Common myeloid progenitor, CD34-positive (primary cell): ENCODE results near the gene PRXL2C.
"Not testable (repeated sequence)": the region's sequence is repeated elsewhere in the genome, so short reads cannot be mapped to it uniquely, and the experiment has no call there.

ENCODE experiments used
- CTCF ChIA-PET: fragments of 350-600 bp; sonication (Branson Sonifier 250); formaldehyde crosslinking; loops from one replicate; lab custom pipeline; 2021; ENCODE audit warnings: antibody characterized with exemption; lab: Charles Lee
- POLR2A ChIA-PET: fragments of 350-600 bp; sonication (Branson Sonifier 250); formaldehyde crosslinking; loops from one replicate; lab custom pipeline; 2021; ENCODE audit warnings: antibody characterized with exemption; lab: Charles Lee
- DNase-seq, 3 donors: peaks; one replicate each; pipeline versions ENCODE4 v3.0.0 to v3.0.0-alpha.2; 2013
- H3K27ac ChIP-seq, 2 experiments: 1 replicate in 1 of 2; 2 replicates in 1 of 2; pipeline ENCODE4 v1.7.0; 2013; ENCODE audit warnings: inconsistent platforms in 2 of 2, low read length in 2 of 2, mild to moderate bottlenecking in 2 of 2, low read depth in 1 of 2, moderate library complexity in 1 of 2; ENCODE audit not compliant: severe bottlenecking in 2 of 2, insufficient read depth in 1 of 2, poor library complexity in 1 of 2
- H3K27me3 ChIP-seq, 5 experiments: replicated peaks in 2 of 5; 1 replicate in 3 of 5; 2 replicates in 2 of 5; pipeline versions ENCODE4 v1.6.1 to v1.7.0; 2013; ENCODE audit warnings: low read length in 4 of 5, mild to moderate bottlenecking in 2 of 5, moderate library complexity in 2 of 5, inconsistent platforms in 1 of 5; ENCODE audit not compliant: insufficient read depth in 5 of 5, control insufficient read depth in 4 of 5
- H3K36me3 ChIP-seq, 4 experiments: 1 replicate in 2 of 4; 2 replicates in 2 of 4; pipeline versions ENCODE4 v1.6.1 to v1.7.0; 2013; ENCODE audit warnings: low read length in 3 of 4, control low read depth in 1 of 4, mild to moderate bottlenecking in 1 of 4; ENCODE audit not compliant: control insufficient read depth in 4 of 4, insufficient read depth in 4 of 4
- H3K4me1 ChIP-seq, 4 experiments: 1 replicate in 3 of 4; 2 replicates in 1 of 4; pipeline versions ENCODE4 v1.6.1 to v1.7.1; 2013; ENCODE audit warnings: low read length in 3 of 4, mild to moderate bottlenecking in 3 of 4, control low read depth in 1 of 4, inconsistent platforms in 1 of 4, moderate library complexity in 1 of 4; ENCODE audit not compliant: control insufficient read depth in 4 of 4, insufficient read depth in 4 of 4; ENCODE audit errors: control extremely low read depth in 1 of 4
- H3K4me3 ChIP-seq, 7 experiments: 1 replicate in 4 of 7; 2 replicates in 3 of 7; pipeline versions ENCODE4 v1.5.1 to v1.7.0; 2013; ENCODE audit warnings: mild to moderate bottlenecking in 7 of 7, low read length in 6 of 7, moderate library complexity in 6 of 7, inconsistent platforms in 2 of 7, low read depth in 2 of 7, control low read depth in 1 of 7; ENCODE audit not compliant: insufficient read depth in 4 of 7, control insufficient read depth in 1 of 7; ENCODE audit errors: extremely low read depth in 1 of 7
- H3K9me3 ChIP-seq, 5 experiments: 1 replicate in 4 of 5; 2 replicates in 1 of 5; pipeline versions ENCODE4 v1.6.1 to v1.7.1; 2013; ENCODE audit warnings: low read length in 4 of 5, mild to moderate bottlenecking in 2 of 5, inconsistent platforms in 1 of 5, low read depth in 1 of 5, moderate library complexity in 1 of 5; ENCODE audit not compliant: control insufficient read depth in 4 of 5, insufficient read depth in 2 of 5; ENCODE audit errors: control extremely low read depth in 1 of 5
- WGBS: methylation state at CpG from one replicate; pipeline ENCODE4 v1.1.5; 2013; ENCODE audit not compliant: insufficient coverage; 5-methylcytosine and 5-hydroxymethylcytosine counted together

PRXL2C gene

GRCh38 chr9:96618209-96619123 is 36.7 kb downstream of the PRXL2C start:
- Histone ChIP-seq H3K9me3 (no peaks in the 10 kb centered on the region), H3K4me3 (peak overlapping the region; percentile 27 to 74 (median 68)), H3K4me1 (peaks cover 5 to 30% (median 23%) of the 10 kb centered on the region in 4 experiments), H3K27ac (no peak overlapping the region), H3K27me3 (peaks cover 0 to 9% (median 3%) of the 10 kb centered on the region in 5 experiments), H3K36me3 (no peaks in the 10 kb centered on the region)
- DNase-seq = peak; percentile 11 to 53 (median 42)
- ChIA-PET CTCF (no interaction called here), POLR2A (interaction anchor here (0.6 to 0.7 kb wide), 2 partner anchors 37 to 158 kb away, joined by 3 to 4 read pairs; partner anchors contain the start of gene PRXL2C)
- 9% methylated on average over 66 of the region's 69 CpGs for WGBS

- WGBS = 90% methylated on average over 17 of the region's 22 CpGs
- H3K36me3 ChIP-seq = no peaks in the 10 kb centered on the region
- peaks cover 5 to 30% (median 23%) of the 10 kb centered on the region in 4 experiments for H3K4me1 ChIP-seq
- H3K27ac ChIP-seq = no peak overlapping the region
- ChIA-PET CTCF (no interaction called here), POLR2A (interaction anchor here (0.6 to 0.7 kb wide), 2 partner anchors 38 to 54 kb away, joined by 3 to 4 read pairs; partner anchors contain the start of gene PRXL2C)
- peaks cover 0 to 16% (median 4%) of the 10 kb centered on the region in 5 experiments for H3K27me3 ChIP-seq
- no peak for DNase-seq
- no peaks in the 10 kb centered on the region for H3K9me3 ChIP-seq
- H3K4me3 ChIP-seq = no peak overlapping the region
Measured at GRCh38 chr9:96617439-96618185, 37.5 kb downstream of the PRXL2C start.

GRCh38 chr9:96616817-96617438 is 38.2 kb downstream of the PRXL2C start:
- ChIA-PET CTCF (no interaction called here), POLR2A (interaction anchor here (0.6 kb wide), 1 partner anchor 53 kb away, joined by 4 read pairs; no protein-coding TSS in a partner anchor)
- DNase-seq = no peak
- Histone ChIP-seq H3K9me3 (no peaks in the 10 kb centered on the region), H3K4me3 (no peak overlapping the region), H3K27ac (no peak overlapping the region), H3K27me3 (peaks cover 0 to 22% (median 7%) of the 10 kb centered on the region in 5 experiments), H3K4me1 (peaks cover 5 to 30% (median 22%) of the 10 kb centered on the region in 4 experiments), H3K36me3 (no peaks in the 10 kb centered on the region)
- WGBS = 70% methylated on average over 2 of the region's 7 CpGs

GRCh38 chr9:96615411-96615810 is 39.7 kb downstream of the PRXL2C start:
- Histone ChIP-seq H3K9me3 (no peaks in the 10 kb centered on the region), H3K27ac (no peak overlapping the region), H3K27me3 (peaks cover 0 to 22% (median 7%) of the 10 kb centered on the region in 5 experiments), H3K4me1 (peaks cover 2 to 19% (median 14%) of the 10 kb centered on the region in 4 experiments), H3K4me3 (no peak overlapping the region), H3K36me3 (no peaks in the 10 kb centered on the region)
- DNase-seq = no peak
- ChIA-PET POLR2A (no interaction called here), CTCF (no interaction called here)
- WGBS = 93% methylated on average over 5 of the region's 6 CpGs

GRCh38 chr9:96614664-96615063 is 40.5 kb downstream of the PRXL2C start:
- POLR2A ChIA-PET, CTCF ChIA-PET, H3K4me3 ChIP-seq, H3K9me3 ChIP-seq, H3K27ac ChIP-seq, DNase-seq, H3K36me3 ChIP-seq: not testable (repeated sequence)
- 100% methylated on average over 2 of the region's 4 CpGs for WGBS
- peaks cover 2 to 12% (median 10%) of the 10 kb centered on the region in 4 experiments for H3K4me1 ChIP-seq
- H3K27me3 ChIP-seq = peaks cover 0 to 22% (median 7%) of the 10 kb centered on the region in 5 experiments

GRCh38 chr9:96612966-96613589 is 42.0 kb downstream of the PRXL2C start:
- Histone ChIP-seq H3K27ac (no peak overlapping the region), H3K36me3 (no peaks in the 10 kb centered on the region), H3K4me1 (peaks cover 0 to 2% (median under 1%) of the 10 kb centered on the region in 4 experiments), H3K27me3 (peaks cover 0 to 14% (median 4%) of the 10 kb centered on the region in 5 experiments), H3K9me3 (no peaks in the 10 kb centered on the region), H3K4me3 (no peak overlapping the region)
- ChIA-PET CTCF (no interaction called here), POLR2A (no interaction called here)
- no CpG with 5 or more reads among the region's 1 CpG for WGBS
- DNase-seq = peak in 1 of 3 donors; percentile 8
